NCI-H2081 treated with DMSO at 0.1 percent for 48 hours (cell line): ENCODE results near the gene DECR2.
A peak's percentile ranks its signal among the peaks of the same experiment; 100 is the strongest.

Experiments
- DNase-seq: peaks from one replicate; lab custom pipeline; 2025; lab: John Stamatoyannopoulos, UW

Gene DECR2

GRCh38 chr16:444027-444426 is 42.3 kb downstream of the DECR2 start:
- no peak for DNase-seq

GRCh38 chr16:445566-445965 is 43.9 kb downstream of the DECR2 start:
- DNase-seq, result no peak

GRCh38 chr16:450385-450784 is 48.7 kb downstream of the DECR2 start:
- DNase-seq, result no peak

GRCh38 chr16:450785-451512 is 49.3 kb downstream of the DECR2 start:
- DNase-seq, result peak; percentile 84

- DNase-seq, result no peak
Observed at GRCh38 chr16:454397-454940, 52.8 kb downstream of the DECR2 start.

- no peak for DNase-seq
Observed at GRCh38 chr16:455453-455852, 53.8 kb downstream of the DECR2 start.

GRCh38 chr16:456891-457483 is 55.3 kb downstream of the DECR2 start:
- DNase-seq, result no peak

GRCh38 chr16:457732-458400 is 56.2 kb downstream of the DECR2 start:
- DNase-seq, result no peak

- DNase-seq, result no peak
Observed at GRCh38 chr16:459761-460160, 58.1 kb downstream of the DECR2 start.

GRCh38 chr16:460787-461186 is 59.1 kb downstream of the DECR2 start:
- DNase-seq, result no peak
